HCT116 (cell line): ENCODE measurements around the gene SVIP. TPM values are rescaled to one million over a fixed set of nuclear protein-coding genes. Genes with fewer than 3 reads are reported as not detected.

Source experiments
- ATAC-seq: fragments of 200-7000 bp; cut with Tn5 transposase; 2 replicates; pipeline ENCODE4 v1.9.1; 2020; ENCODE audit warnings: mild to moderate bottlenecking, moderate library complexity
- BruUV-seq: library from RNA; stranded (reverse); fragments of 400-500 nt; replicated peaks from 2 replicates; lab custom pipeline; 2021; lab: Mats Ljungman, UMichigan
- CTCF ChIA-PET: fragments of 300-600 bp; sonication (Branson Sonifier 250); formaldehyde crosslinking; loops from one replicate; lab custom pipeline; 2021; ENCODE audit warnings: antibody characterized with exemption; lab: Charles Lee
- POLR2A ChIA-PET: fragments of 300-600, 350-600 bp; sonication (Branson Sonifier 250); formaldehyde crosslinking; loops from one replicate; lab custom pipeline; 2021; ENCODE audit warnings: antibody characterized with exemption; lab: Charles Lee
- RAD21 ChIA-PET, 2 experiments: fragments of 300-600 bp; sonication (Branson Sonifier 250); formaldehyde crosslinking; loops; one replicate each; lab custom pipeline; 2023; ENCODE audit warnings: low total read pairs in 2 of 2; ENCODE audit not compliant: uncharacterized antibody in 2 of 2, unreplicated experiment in 2 of 2, low non-redundant PET in 1 of 2; lab: Charles Lee
- DNase-seq: peaks from one replicate; pipeline ENCODE4 v3.0.0-alpha.2; 2010; ENCODE audit warnings: low read depth, low spot score
- H2AFZ ChIP-seq: fragments of 200-600 bp; shearing (Covaris generic), sonication (generic); 2 replicates; pipeline ENCODE4 v1.6.1; 2017; ENCODE audit warnings: low read depth, mixed run types, mixed read lengths, antibody characterized with exemption, low read length; ENCODE audit not compliant: poor library complexity, severe bottlenecking
- H3K27ac ChIP-seq: 2 replicates; pipeline ENCODE4 v1.5.1; 2012; ENCODE audit warnings: low read depth, low read length
- H3K27me3 ChIP-seq: fragments of 200-600 bp; sonication (generic); 2 replicates; pipeline ENCODE4 v1.6.1; 2016; ENCODE audit warnings: mixed run types, low read length, mixed read lengths; ENCODE audit not compliant: insufficient read depth
- H3K36me3 ChIP-seq, 2 experiments: fragments of 200-500 bp in 1 of 2; fragments of 200-600 bp in 1 of 2; sonication (Bioruptor generic) in 1 of 2; sonication (generic) in 1 of 2; 2 replicates each; pipeline versions ENCODE4 v1.5.1 to v1.6.1; 2014 to 2016; ENCODE audit warnings: low read length in 2 of 2, inconsistent platforms in 1 of 2, mixed read lengths in 1 of 2, mixed run types in 1 of 2; ENCODE audit not compliant: insufficient read depth in 2 of 2, control insufficient read depth in 1 of 2
- H3K4me1 ChIP-seq, 2 experiments: fragments of 200-600 bp in 1 of 2; sonication (generic) in 1 of 2; 2 replicates each; pipeline versions ENCODE4 v1.5.1 to v1.6.1; 2012 to 2017; ENCODE audit warnings: low read length in 2 of 2, inconsistent platforms in 1 of 2, mild to moderate bottlenecking in 1 of 2, mixed read lengths in 1 of 2, mixed run types in 1 of 2, moderate library complexity in 1 of 2; ENCODE audit not compliant: insufficient read depth in 2 of 2, control insufficient read depth in 1 of 2
- H3K4me2 ChIP-seq: fragments of 200-600 bp; sonication (generic); 2 replicates; pipeline ENCODE4 v1.6.1; 2017; ENCODE audit warnings: mixed run types, low read length, mixed read lengths
- H3K4me3 ChIP-seq, 2 experiments: fragments of 200-600 bp in 1 of 2; sonication (generic) in 1 of 2; replicated peaks in 1 of 2; 2 replicates each; pipeline ENCODE4 v1.5.1; 2011 to 2016; ENCODE audit warnings: low read length in 2 of 2, control low read depth in 1 of 2, low read depth in 1 of 2, mild to moderate bottlenecking in 1 of 2, mixed read lengths in 1 of 2, mixed run types in 1 of 2
- H3K79me2 ChIP-seq: fragments of 200-600 bp; sonication (generic); 2 replicates; pipeline ENCODE4 v1.6.1; 2017; ENCODE audit warnings: mild to moderate bottlenecking, mixed run types, low read length, moderate library complexity, mixed read lengths; ENCODE audit not compliant: insufficient read depth
- H3K9ac ChIP-seq: fragments of 200-600 bp; sonication (generic); 2 replicates; pipeline ENCODE4 v1.6.1; 2016; ENCODE audit warnings: low read length, mixed read lengths
- H3K9me2 ChIP-seq: fragments of 200-600 bp; sonication (generic), shearing (Covaris generic); 2 replicates; pipeline ENCODE4 v1.6.1; 2017; ENCODE audit warnings: mixed run types, mild to moderate bottlenecking, moderate library complexity; ENCODE audit not compliant: insufficient read depth
- H3K9me3 ChIP-seq, 2 experiments: fragments of 200-500 bp in 1 of 2; fragments of 200-600 bp in 1 of 2; sonication (Bioruptor generic) in 1 of 2; sonication (generic) in 1 of 2; 2 replicates each; pipeline ENCODE4 v1.6.1; 2014 to 2017; ENCODE audit warnings: low read length in 2 of 2, mixed read lengths in 2 of 2, inconsistent platforms in 1 of 2, low read depth in 1 of 2, mild to moderate bottlenecking in 1 of 2, mixed run types in 1 of 2, moderate library complexity in 1 of 2; ENCODE audit not compliant: control insufficient read depth in 1 of 2, insufficient read depth in 1 of 2
- H4K20me1 ChIP-seq: fragments of 200-600 bp; sonication (generic), shearing (Covaris generic); 2 replicates; pipeline ENCODE4 v1.6.1; 2017; ENCODE audit warnings: mixed run types, mild to moderate bottlenecking, moderate library complexity; ENCODE audit not compliant: insufficient read depth
- ATF3 ChIP-seq: IDR thresholded peaks from 2 replicates; pipeline ENCODE4 v1.6.1; 2012
- CBX3 ChIP-seq: IDR thresholded peaks from 2 replicates; pipeline ENCODE4 v1.6.1; 2012; ENCODE audit warnings: low read depth
- EGR1 ChIP-seq: IDR thresholded peaks from 2 replicates; pipeline ENCODE4 v1.6.1; 2012; ENCODE audit warnings: low read depth
- ELF1 ChIP-seq: IDR thresholded peaks from 2 replicates; pipeline ENCODE4 v1.6.1; 2012; ENCODE audit warnings: low read depth, borderline replicate concordance
- EZH2phosphoT487 ChIP-seq: fragments of 200-600 bp; IDR thresholded peaks from 2 replicates; pipeline ENCODE4 v1.6.1; 2018; ENCODE audit warnings: antibody characterized with exemption, borderline replicate concordance
- JUND ChIP-seq: IDR thresholded peaks from 2 replicates; pipeline ENCODE4 v1.6.1; 2012
- POLR2A ChIP-seq: IDR thresholded peaks from 2 replicates; pipeline ENCODE4 v1.7.0; 2011; ENCODE audit warnings: borderline replicate concordance; ENCODE audit not compliant: insufficient read depth, insufficient read length; ENCODE audit errors: extremely low read depth
- POLR2AphosphoS5 ChIP-seq: IDR thresholded peaks from 2 replicates; pipeline ENCODE4 v1.6.1; 2011; ENCODE audit warnings: mild to moderate bottlenecking, low read depth, low read length, moderate library complexity
- REST ChIP-seq: IDR thresholded peaks from 2 replicates; pipeline ENCODE4 v1.6.1; 2012; ENCODE audit warnings: low read depth
- SIN3A ChIP-seq: IDR thresholded peaks from 2 replicates; pipeline ENCODE4 v1.6.1; 2012; ENCODE audit warnings: low read depth
- SRF ChIP-seq: IDR thresholded peaks from 2 replicates; pipeline ENCODE4 v1.6.1; 2012; ENCODE audit warnings: low read depth
- TCF7L2 ChIP-seq: IDR thresholded peaks from 2 replicates; pipeline ENCODE4 v1.7.0; 2011; ENCODE audit warnings: borderline replicate concordance, inconsistent platforms; ENCODE audit not compliant: insufficient read depth, insufficient read length; ENCODE audit errors: extremely low read depth
- ZBTB33 ChIP-seq: IDR thresholded peaks from 2 replicates; pipeline ENCODE4 v1.6.1; 2011; ENCODE audit warnings: mild to moderate bottlenecking, low read length, moderate library complexity; ENCODE audit not compliant: insufficient replicate concordance; ENCODE audit errors: extremely low read depth
- ZFX ChIP-seq: fragments of 450-650 bp; IDR thresholded peaks from 2 replicates; pipeline ENCODE4 v1.6.1; 2017
- ZNF274 ChIP-seq: fragments of 200-500 bp; sonication (Bioruptor generic); IDR thresholded peaks from 2 replicates; pipeline ENCODE4 v1.6.1; 2014; ENCODE audit warnings: mild to moderate bottlenecking, low read depth, low read length, inconsistent platforms
- intact Hi-C: fragments of 100-400 bp; cut with micrococcal nuclease; formaldehyde crosslinking; loops from 2 replicates; pipeline ENCODE4 v1.10.0; 2022
- total RNA-seq: library from RNA; stranded (reverse); gene quantifications from one replicate; pipeline ENCODE4 v1.2.1, GENCODE V29; 2021; ENCODE audit not compliant: unreplicated experiment

SVIP gene
- total RNA-seq, 1 experiment from 2014 or later: 18.6 TPM

- BruUV-seq: no TSS peak
- H3K36me3 ChIP-seq: no peaks in the 10 kb centered on the region
- H3K4me1 ChIP-seq: no peaks in the 10 kb centered on the region
- no peak overlapping the region for H2AFZ ChIP-seq
- H3K9me2 ChIP-seq: no peaks in the 10 kb centered on the region
- H3K4me3 ChIP-seq: no peak overlapping the region
- no peak overlapping the region for H3K9ac ChIP-seq
- no peak for DNase-seq
- H3K27me3 ChIP-seq: no peaks in the 10 kb centered on the region
- RAD21 ChIA-PET: no interaction called here
- intact Hi-C loops: no loop called here
- no peaks in the 10 kb centered on the region for H4K20me1 ChIP-seq
- no peak for ATAC-seq
- TF ChIP-seq ATF3: no peak
- TF ChIP-seq EGR1: no peak
- TF ChIP-seq ELF1: no peak
- TF ChIP-seq SRF: no peak
- TF ChIP-seq CBX3: no peak
- TF ChIP-seq JUND: no peak
- no peak for TF ChIP-seq POLR2AphosphoS5
- TF ChIP-seq ZBTB33: no peak
- TF ChIP-seq POLR2A: no peak
- no peak for TF ChIP-seq SIN3A
- no peak for TF ChIP-seq ZNF274
- TF ChIP-seq EZH2phosphoT487: no peak
- no peak for TF ChIP-seq ZFX
- TF ChIP-seq REST: no peak
- TF ChIP-seq TCF7L2: no peak
- H3K9me3 ChIP-seq: no peaks in the 10 kb centered on the region
- H3K27ac ChIP-seq: no peak overlapping the region
- CTCF ChIA-PET: no interaction called here
- H3K79me2 ChIP-seq: no peaks in the 10 kb centered on the region
- no peak overlapping the region for H3K4me2 ChIP-seq
- POLR2A ChIA-PET: no interaction called here
These were observed 21.9 kb upstream of the SVIP start for GRCh38 chr11:22851477-22851876.
